Parathyroid adenoma (tissue), 2 donors: Measurements from ENCODE around the gene INPP5A.

Source experiments
- H2AFZ ChIP-seq: fragments of 300-600 bp; sonication (generic); one replicate; pipeline ENCODE4 v1.7.0; 2017; ENCODE audit warnings: antibody characterized with exemption, mild to moderate bottlenecking
- H3K27ac ChIP-seq: fragments of 300-600 bp; sonication (generic); one replicate; pipeline ENCODE4 v1.7.0; 2017
- H3K27me3 ChIP-seq: fragments of 300-600 bp; sonication (generic); one replicate; pipeline ENCODE4 v1.7.0; 2017; ENCODE audit warnings: low read length; ENCODE audit not compliant: control insufficient read depth, insufficient read depth
- H3K36me3 ChIP-seq: fragments of 300-600 bp; sonication (generic); one replicate; pipeline ENCODE4 v1.7.0; 2017; ENCODE audit warnings: low read length; ENCODE audit not compliant: control insufficient read depth, insufficient read depth
- H3K4me1 ChIP-seq: fragments of 300-600 bp; sonication (generic); one replicate; pipeline ENCODE4 v1.7.0; 2017; ENCODE audit warnings: control low read depth
- H3K4me2 ChIP-seq: fragments of 300-600 bp; sonication (generic); one replicate; pipeline ENCODE4 v1.7.0; 2017; ENCODE audit warnings: low read length
- H3K4me3 ChIP-seq: fragments of 300-600 bp; sonication (generic); one replicate; pipeline ENCODE4 v1.7.0; 2017; ENCODE audit warnings: low read depth, low read length
- H3K79me2 ChIP-seq: fragments of 300-600 bp; sonication (generic); one replicate; pipeline ENCODE4 v1.7.0; 2017; ENCODE audit warnings: control low read depth
- H3K9ac ChIP-seq: fragments of 300-600 bp; sonication (generic); one replicate; pipeline ENCODE4 v1.7.0; 2017; ENCODE audit warnings: mild to moderate bottlenecking
- H3K9me3 ChIP-seq: fragments of 300-600 bp; sonication (generic); one replicate; pipeline ENCODE4 v1.7.0; 2017; ENCODE audit warnings: low read length; ENCODE audit not compliant: control insufficient read depth
- CTCF ChIP-seq: fragments of 300-600 bp; sonication (generic); IDR thresholded peaks from one replicate; pipeline ENCODE4 v1.7.0; 2017; ENCODE audit warnings: antibody characterized with exemption, mild to moderate bottlenecking
- donor health status: primary hyperparathyroidism.

INPP5A gene

GRCh38 chr10:132616170-132616995, 78.8 kb downstream of the INPP5A start:
- TF ChIP-seq CTCF = no peak
- H3K27ac ChIP-seq = no peak overlapping the region
- no peak overlapping the region for H3K4me3 ChIP-seq
- peaks cover 10% of the 10 kb centered on the region for H3K79me2 ChIP-seq
- no peak overlapping the region for H3K9ac ChIP-seq
- H3K4me1 ChIP-seq = no peaks in the 10 kb centered on the region
- no peaks in the 10 kb centered on the region for H3K36me3 ChIP-seq
- H3K9me3 ChIP-seq = no peaks in the 10 kb centered on the region
- no peaks in the 10 kb centered on the region for H3K27me3 ChIP-seq
- H3K4me2 ChIP-seq = no peak overlapping the region
- no peak overlapping the region for H2AFZ ChIP-seq

- Histone ChIP-seq H3K9me3 (no peaks in the 10 kb centered on the region), H3K27ac (no peak overlapping the region), H2AFZ (no peak overlapping the region), H3K4me1 (no peaks in the 10 kb centered on the region), H3K9ac (no peak overlapping the region), H3K4me2 (no peak overlapping the region), H3K27me3 (no peaks in the 10 kb centered on the region), H3K36me3 (no peaks in the 10 kb centered on the region), H3K4me3 (no peak overlapping the region), H3K79me2 (peaks cover 12% of the 10 kb centered on the region)
- no peak for TF ChIP-seq CTCF
These were observed 79.6 kb downstream of the INPP5A start for GRCh38 chr10:132616996-132617736.

GRCh38 chr10:132617737-132618052, 80.1 kb downstream of the INPP5A start:
- H3K4me2 ChIP-seq = no peak overlapping the region
- TF ChIP-seq CTCF = no peak
- no peak overlapping the region for H3K9ac ChIP-seq
- H3K4me3 ChIP-seq = no peak overlapping the region
- H3K27me3 ChIP-seq = no peaks in the 10 kb centered on the region
- H3K79me2 ChIP-seq = peaks cover 12% of the 10 kb centered on the region
- no peak overlapping the region for H3K27ac ChIP-seq
- no peak overlapping the region for H2AFZ ChIP-seq
- no peaks in the 10 kb centered on the region for H3K36me3 ChIP-seq
- no peaks in the 10 kb centered on the region for H3K9me3 ChIP-seq
- no peaks in the 10 kb centered on the region for H3K4me1 ChIP-seq

GRCh38 chr10:132618158-132618919, 80.8 kb downstream of the INPP5A start:
- Histone ChIP-seq H3K4me1 (no peaks in the 10 kb centered on the region), H3K36me3 (no peaks in the 10 kb centered on the region), H3K9ac (no peak overlapping the region), H3K79me2 (peaks cover 12% of the 10 kb centered on the region), H3K9me3 (no peaks in the 10 kb centered on the region), H3K4me2 (no peak overlapping the region), H3K27ac (no peak overlapping the region), H3K4me3 (no peak overlapping the region), H2AFZ (no peak overlapping the region), H3K27me3 (no peaks in the 10 kb centered on the region)
- TF ChIP-seq CTCF = no peak
